Measurements from ENCODE around the gene PLA2G12A.

The PLA2G12A gene

DNA sequence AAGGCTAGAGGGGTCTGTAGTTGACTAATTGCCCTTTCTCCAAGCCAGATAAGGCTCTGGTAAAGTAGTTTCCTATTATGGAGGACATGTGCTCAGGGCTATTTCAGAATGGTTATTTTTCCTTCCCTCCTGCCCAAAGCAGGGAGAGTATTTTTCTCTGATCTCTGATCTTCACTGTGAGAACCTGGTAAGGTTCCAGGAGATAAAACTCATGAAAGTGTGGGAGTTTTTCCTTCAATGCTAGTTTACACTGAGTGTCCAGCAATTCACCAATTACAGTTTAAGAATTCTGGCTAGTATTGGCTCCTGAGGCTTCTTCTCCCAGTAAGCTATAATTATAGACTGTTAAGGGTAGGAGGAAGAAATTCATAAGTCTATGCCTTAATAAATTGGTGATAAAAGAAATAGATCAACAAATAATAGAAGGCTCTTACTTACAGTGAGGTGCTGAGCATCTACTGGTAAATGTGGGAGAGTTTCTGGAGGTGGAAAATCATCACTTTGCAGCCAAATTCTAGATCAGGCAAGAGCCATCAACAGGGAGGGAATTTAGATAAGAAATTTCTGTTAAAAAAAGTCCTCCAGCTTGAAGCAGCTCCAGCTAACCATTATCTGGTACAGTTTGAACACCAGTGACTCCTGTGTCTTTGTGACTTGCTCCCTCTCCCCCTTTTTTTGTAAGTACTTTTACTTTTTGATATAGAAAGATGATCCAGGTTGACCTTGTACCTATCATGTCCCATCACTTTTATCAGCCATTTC lies 57.5 kb downstream of the PLA2G12A start (continued):
- TF ChIP-seq ZBTB8A (tag by site-specific recombination; IDR thresholded peaks at IDR 0.05) (no peak), YY2 (tag by site-specific recombination; IDR thresholded peaks at IDR 0.05) (no peak), ZNF138 (tag by site-specific recombination; IDR thresholded peaks at IDR 0.05; ENCODE audit: borderline replicate concordance) (no peak), ZNF169 (tag by site-specific recombination; IDR thresholded peaks at IDR 0.05) (no peak), IKZF3 (tag by site-specific recombination; IDR thresholded peaks at IDR 0.05) (no peak), MYNN (tag by site-specific recombination; IDR thresholded peaks at IDR 0.05; ENCODE audit: borderline replicate concordance) (no peak)
- TF ChIP-seq, protein P1, sequence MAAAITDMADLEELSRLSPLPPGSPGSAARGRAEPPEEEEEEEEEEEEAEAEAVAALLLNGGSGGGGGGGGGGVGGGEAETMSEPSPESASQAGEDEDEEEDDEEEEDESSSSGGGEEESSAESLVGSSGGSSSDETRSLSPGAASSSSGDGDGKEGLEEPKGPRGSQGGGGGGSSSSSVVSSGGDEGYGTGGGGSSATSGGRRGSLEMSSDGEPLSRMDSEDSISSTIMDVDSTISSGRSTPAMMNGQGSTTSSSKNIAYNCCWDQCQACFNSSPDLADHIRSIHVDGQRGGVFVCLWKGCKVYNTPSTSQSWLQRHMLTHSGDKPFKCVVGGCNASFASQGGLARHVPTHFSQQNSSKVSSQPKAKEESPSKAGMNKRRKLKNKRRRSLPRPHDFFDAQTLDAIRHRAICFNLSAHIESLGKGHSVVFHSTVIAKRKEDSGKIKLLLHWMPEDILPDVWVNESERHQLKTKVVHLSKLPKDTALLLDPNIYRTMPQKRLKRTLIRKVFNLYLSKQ (tag by site-specific recombination; IDR thresholded peaks at IDR 0.05; ENCODE audit: borderline replicate concordance): no peak

- TF ChIP-seq ZBTB20 (tag by site-specific recombination; IDR thresholded peaks at IDR 0.05) (no peak), PRDM6 (tag by site-specific recombination; IDR thresholded peaks at IDR 0.05) (no peak), ZNF148 (tag by site-specific recombination; IDR thresholded peaks at IDR 0.05; ENCODE audit: borderline replicate concordance) (no peak), ZNF311 (tag by site-specific recombination; IDR thresholded peaks at IDR 0.05; ENCODE audit: borderline replicate concordance) (no peak), ZNF510 (tag by site-specific recombination; IDR thresholded peaks at IDR 0.05; ENCODE audit: insufficient replicate concordance) (no peak), SCRT2 (tag by site-specific recombination; IDR thresholded peaks at IDR 0.05) (no peak), ELK4 (IDR thresholded peaks at IDR 0.05; ENCODE audit: borderline replicate concordance, low read depth, low read length) (no peak), ZNF791 (tag by site-specific recombination; IDR thresholded peaks at IDR 0.05) (no peak)
- TF ChIP-seq, protein P2, sequence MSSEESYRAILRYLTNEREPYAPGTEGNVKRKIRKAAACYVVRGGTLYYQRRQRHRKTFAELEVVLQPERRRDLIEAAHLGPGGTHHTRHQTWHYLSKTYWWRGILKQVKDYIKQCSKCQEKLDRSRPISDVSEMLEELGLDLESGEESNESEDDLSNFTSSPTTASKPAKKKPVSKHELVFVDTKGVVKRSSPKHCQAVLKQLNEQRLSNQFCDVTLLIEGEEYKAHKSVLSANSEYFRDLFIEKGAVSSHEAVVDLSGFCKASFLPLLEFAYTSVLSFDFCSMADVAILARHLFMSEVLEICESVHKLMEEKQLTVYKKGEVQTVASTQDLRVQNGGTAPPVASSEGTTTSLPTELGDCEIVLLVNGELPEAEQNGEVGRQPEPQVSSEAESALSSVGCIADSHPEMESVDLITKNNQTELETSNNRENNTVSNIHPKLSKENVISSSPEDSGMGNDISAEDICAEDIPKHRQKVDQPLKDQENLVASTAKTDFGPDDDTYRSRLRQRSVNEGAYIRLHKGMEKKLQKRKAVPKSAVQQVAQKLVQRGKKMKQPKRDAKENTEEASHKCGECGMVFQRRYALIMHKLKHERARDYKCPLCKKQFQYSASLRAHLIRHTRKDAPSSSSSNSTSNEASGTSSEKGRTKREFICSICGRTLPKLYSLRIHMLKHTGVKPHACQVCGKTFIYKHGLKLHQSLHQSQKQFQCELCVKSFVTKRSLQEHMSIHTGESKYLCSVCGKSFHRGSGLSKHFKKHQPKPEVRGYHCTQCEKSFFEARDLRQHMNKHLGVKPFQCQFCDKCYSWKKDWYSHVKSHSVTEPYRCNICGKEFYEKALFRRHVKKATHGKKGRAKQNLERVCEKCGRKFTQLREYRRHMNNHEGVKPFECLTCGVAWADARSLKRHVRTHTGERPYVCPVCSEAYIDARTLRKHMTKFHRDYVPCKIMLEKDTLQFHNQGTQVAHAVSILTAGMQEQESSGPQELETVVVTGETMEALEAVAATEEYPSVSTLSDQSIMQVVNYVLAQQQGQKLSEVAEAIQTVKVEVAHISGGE (tag by site-specific recombination; conservative IDR thresholded peaks at IDR 0.05; ENCODE audit: low read depth): no peak
- Histone ChIP-seq H3K36me3 (ENCODE audit: control insufficient read depth in 2 of 2, insufficient read depth in 1 of 2, low read length in 2 of 2) (no peaks in the 10 kb centered on the region), H3K27ac (ENCODE audit: extremely low read depth, low read depth, low read length) (no peak overlapping the region), H3K9me3 (ENCODE audit: control insufficient read depth, insufficient read depth, low read depth, low read length) (no peaks in the 10 kb centered on the region), H3K4me1 (ENCODE audit: control insufficient read depth, insufficient read depth, low read length) (no peaks in the 10 kb centered on the region), H3K4me3 (ENCODE audit: low read depth, low read length) (no peak overlapping the region)
- ChIA-PET POLR2A (no interaction called here), CTCF (interaction anchor here (0.7 kb wide), 1 partner anchor 18 kb away, joined by 3 read pairs; no protein-coding TSS in a partner anchor)
Observed at GRCh38 chr4:109671350-109671749, 58.5 kb downstream of the PLA2G12A start.

Measured in HEK293 (cell line).